Prostate gland (tissue), 2 donors: ENCODE data around the gene AMN. TPM values are rescaled to one million over a fixed set of nuclear protein-coding genes. Genes with fewer than 3 reads are reported as not detected.

Experiments
- DNase-seq: peaks from one replicate; pipeline ENCODE4 v3.0.0-alpha.2; 2019; ENCODE audit warnings: low spot score
- H3K27ac ChIP-seq, 2 donors: fragments of 200-600 bp; sonication (generic); 2 replicates each; pipeline ENCODE4 v1.5.1; 2017 to 2019
- H3K27me3 ChIP-seq: fragments of 200-600 bp; sonication (generic); replicated peaks from 2 replicates; pipeline ENCODE4 v1.5.1; 2019; ENCODE audit not compliant: insufficient read depth
- H3K36me3 ChIP-seq, 2 donors: fragments of 200-600 bp; sonication (generic); 1 replicate in 1 of 2; 2 replicates in 1 of 2; pipeline versions ENCODE4 v1.5.1 to v1.8.1; 2017 to 2019
- H3K4me1 ChIP-seq: fragments of 200-600 bp; sonication (generic); replicated peaks from 2 replicates; pipeline ENCODE4 v1.5.1; 2019
- H3K4me3 ChIP-seq, 2 donors: fragments of 200-600 bp; sonication (generic); 2 replicates each; pipeline ENCODE4 v1.5.1; 2017 to 2019
- H3K9me3 ChIP-seq: fragments of 200-600 bp; sonication (generic); 2 replicates; pipeline ENCODE4 v1.5.1; 2017
- POLR2A ChIP-seq: fragments of 450-650 bp; IDR thresholded peaks from one replicate; pipeline ENCODE4 v1.6.1; 2016; ENCODE audit warnings: antibody characterized with exemption, mild to moderate bottlenecking
- POLR2AphosphoS5 ChIP-seq: sonication (generic); formaldehyde crosslinking; IDR thresholded peaks from one replicate; pipeline ENCODE4 v1.6.1; 2017; ENCODE audit warnings: antibody characterized with exemption
- WGBS: methylation state at CpG from one replicate; pipeline ENCODE4 v1.1.5; 2018; 5-methylcytosine and 5-hydroxymethylcytosine counted together
- intact Hi-C: fragments of 100-400 bp; cut with DNase I; formaldehyde crosslinking; loops from one replicate; pipeline ENCODE4 v1.14.2; 2022
- total RNA-seq, 2 donors: library from RNA; depleted of rRNA; stranded (reverse); fragments of >200 nt; gene quantifications; one replicate each; pipeline ENCODE4 v1.1.0, GENCODE V29; 2016
- TF ChIP-seq, protein P1 (sequence below), 4 experiments: fragments of 200-600 bp in 2 of 4; fragments of 450-650 bp in 2 of 4; sonication (generic) in 2 of 4; IDR thresholded peaks; 1 replicate in 3 of 4; 2 replicates in 1 of 4; pipeline ENCODE4 v1.5.1; 2016 to 2019; ENCODE audit warnings: antibody characterized with exemption in 4 of 4, mild to moderate bottlenecking in 2 of 4, moderate library complexity in 2 of 4

Gene AMN
- total RNA-seq, 2 donors from 2014 or later, result 0.91 to 1.6 TPM

DNA sequence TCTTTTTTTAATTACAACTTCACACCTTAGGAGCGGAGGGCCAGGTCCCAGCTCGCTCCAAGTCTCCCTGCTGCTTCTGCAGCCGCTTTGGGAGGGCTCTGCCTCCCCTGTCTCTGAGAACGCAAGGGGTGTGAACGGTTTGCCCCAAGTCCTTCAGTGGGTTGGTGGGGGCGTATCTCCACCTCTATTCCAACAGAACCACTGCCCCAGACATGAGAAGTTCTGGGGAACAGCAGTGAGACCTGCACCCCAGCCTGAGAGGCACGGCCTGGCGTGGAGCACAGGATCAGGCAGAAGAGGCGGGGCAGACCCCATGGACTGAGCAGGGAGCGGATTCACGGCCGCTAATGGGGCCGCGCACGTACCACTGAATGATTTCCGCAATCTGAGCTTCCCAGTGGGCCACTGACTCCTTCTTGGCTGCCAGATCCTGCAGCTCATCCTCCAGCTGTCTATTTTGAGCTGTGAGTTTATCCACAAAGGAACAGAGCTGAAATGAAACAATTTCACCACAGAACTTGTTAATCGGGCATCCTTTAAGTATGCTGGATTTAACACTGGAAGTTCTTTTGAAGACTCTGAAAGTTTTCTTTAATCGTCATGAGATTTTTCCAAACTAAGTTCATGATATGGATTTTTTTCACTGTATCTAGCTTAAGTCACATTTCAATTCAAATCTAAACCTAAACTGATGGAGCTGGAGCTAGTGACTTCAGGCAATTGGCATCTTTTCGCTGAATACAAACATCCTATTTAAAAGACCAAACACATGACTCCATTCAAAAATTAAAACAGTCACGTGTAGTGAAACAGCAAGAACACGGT, 44.4 kb downstream of the AMN start:
- H3K9me3 ChIP-seq, result no peaks in the 10 kb centered on the region
- TF ChIP-seq POLR2AphosphoS5, result no peak
- TF ChIP-seq, protein P1, sequence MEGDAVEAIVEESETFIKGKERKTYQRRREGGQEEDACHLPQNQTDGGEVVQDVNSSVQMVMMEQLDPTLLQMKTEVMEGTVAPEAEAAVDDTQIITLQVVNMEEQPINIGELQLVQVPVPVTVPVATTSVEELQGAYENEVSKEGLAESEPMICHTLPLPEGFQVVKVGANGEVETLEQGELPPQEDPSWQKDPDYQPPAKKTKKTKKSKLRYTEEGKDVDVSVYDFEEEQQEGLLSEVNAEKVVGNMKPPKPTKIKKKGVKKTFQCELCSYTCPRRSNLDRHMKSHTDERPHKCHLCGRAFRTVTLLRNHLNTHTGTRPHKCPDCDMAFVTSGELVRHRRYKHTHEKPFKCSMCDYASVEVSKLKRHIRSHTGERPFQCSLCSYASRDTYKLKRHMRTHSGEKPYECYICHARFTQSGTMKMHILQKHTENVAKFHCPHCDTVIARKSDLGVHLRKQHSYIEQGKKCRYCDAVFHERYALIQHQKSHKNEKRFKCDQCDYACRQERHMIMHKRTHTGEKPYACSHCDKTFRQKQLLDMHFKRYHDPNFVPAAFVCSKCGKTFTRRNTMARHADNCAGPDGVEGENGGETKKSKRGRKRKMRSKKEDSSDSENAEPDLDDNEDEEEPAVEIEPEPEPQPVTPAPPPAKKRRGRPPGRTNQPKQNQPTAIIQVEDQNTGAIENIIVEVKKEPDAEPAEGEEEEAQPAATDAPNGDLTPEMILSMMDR (IDR thresholded peaks at IDR 0.05), result no peak
- TF ChIP-seq POLR2A, result no peak
- intact Hi-C loops, result no loop called here
- no peak overlapping the region for H3K27ac ChIP-seq
- H3K4me3 ChIP-seq, result no peak overlapping the region
- WGBS, result 92% methylated on average over 21 of the region's 21 CpGs
- peaks cover 6 to 44% of the 10 kb centered on the region in 2 donors for H3K36me3 ChIP-seq
- no peaks in the 10 kb centered on the region for H3K27me3 ChIP-seq
- H3K4me1 ChIP-seq, result no peaks in the 10 kb centered on the region
- no peak for DNase-seq

- TF ChIP-seq POLR2A (no peak), POLR2AphosphoS5 (no peak)
- TF ChIP-seq, protein P1 (IDR thresholded peaks at IDR 0.05), result no peak
- Histone ChIP-seq H3K4me3 (no peak overlapping the region), H3K4me1 (no peaks in the 10 kb centered on the region), H3K27ac (no peak overlapping the region), H3K27me3 (no peaks in the 10 kb centered on the region), H3K9me3 (no peaks in the 10 kb centered on the region), H3K36me3 (peaks cover 6 to 39% of the 10 kb centered on the region in 2 donors)
- 95% methylated on average over 14 of the region's 14 CpGs for WGBS
- intact Hi-C loops, result no loop called here
- DNase-seq, result no peak
These were observed 45.0 kb downstream of the AMN start for GRCh38 chr14:102967506-102967795.

- peaks cover 6 to 37% of the 10 kb centered on the region in 2 donors for H3K36me3 ChIP-seq
- H3K4me3 ChIP-seq, result no peak overlapping the region
- TF ChIP-seq, protein P1 (IDR thresholded peaks at IDR 0.05), result no peak
- TF ChIP-seq POLR2A, result no peak
- TF ChIP-seq POLR2AphosphoS5, result no peak
- H3K4me1 ChIP-seq, result no peaks in the 10 kb centered on the region
- intact Hi-C loops, result no loop called here
- H3K27me3 ChIP-seq, result no peaks in the 10 kb centered on the region
- H3K9me3 ChIP-seq, result no peaks in the 10 kb centered on the region
- no peak for DNase-seq
- 88% methylated on average over 13 of the region's 13 CpGs for WGBS
- no peak overlapping the region for H3K27ac ChIP-seq
These were observed 45.8 kb downstream of the AMN start for GRCh38 chr14:102968306-102968705.

DNA sequence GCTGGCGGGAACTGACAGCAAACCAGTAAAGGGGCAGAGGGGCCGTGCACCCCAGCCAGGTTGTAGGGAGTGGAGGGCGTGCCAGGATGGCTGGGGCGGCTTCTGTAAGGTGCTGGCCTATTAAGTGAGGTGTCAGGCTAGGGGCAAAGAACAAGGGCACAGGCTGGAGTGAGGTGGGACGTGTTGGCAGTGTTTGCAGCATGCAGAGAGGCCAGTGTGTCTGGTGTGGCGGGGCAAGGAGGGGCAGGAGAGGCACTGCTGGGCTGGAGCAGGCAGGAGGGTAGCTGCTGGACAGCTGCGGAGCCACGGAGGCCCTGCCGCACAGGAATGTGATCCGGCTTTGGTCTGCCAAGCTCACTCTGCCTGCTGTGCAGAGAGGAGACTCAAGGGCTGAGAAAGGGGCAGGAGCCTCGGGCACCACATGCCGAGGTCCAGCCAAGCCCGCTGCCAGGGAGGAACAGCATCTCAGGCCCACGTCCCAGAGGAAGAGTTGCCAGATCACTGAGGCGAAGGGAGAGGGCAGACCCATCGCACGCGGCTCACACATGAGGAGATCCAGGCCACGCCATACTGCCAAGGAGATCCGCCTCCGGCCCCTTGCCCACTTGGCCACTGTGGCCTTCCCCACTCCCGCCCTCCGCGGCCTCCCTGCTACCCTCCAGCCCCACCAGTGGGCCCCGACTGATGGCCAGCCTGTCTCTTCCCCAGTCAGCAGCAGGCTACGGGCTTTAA, 46.8 kb downstream of the AMN start:
- peaks cover 6 to 43% of the 10 kb centered on the region in 2 donors for H3K36me3 ChIP-seq
- H3K4me3 ChIP-seq, result no peak overlapping the region
- no peak for DNase-seq
- H3K27ac ChIP-seq, result no peak overlapping the region
- TF ChIP-seq POLR2AphosphoS5, result no peak
- TF ChIP-seq POLR2A, result no peak
- TF ChIP-seq, protein P1 (IDR thresholded peaks at IDR 0.05), result no peak
- no peaks in the 10 kb centered on the region for H3K27me3 ChIP-seq
- intact Hi-C loops, result no loop called here
- H3K4me1 ChIP-seq, result no peaks in the 10 kb centered on the region
- 92% methylated on average over 26 of the region's 26 CpGs for WGBS
- no peaks in the 10 kb centered on the region for H3K9me3 ChIP-seq
